DMS 273 treated with DMSO at 0.1 percent for 48 hours (cell line): Measurements from ENCODE around the gene NIPBL.
A peak's percentile ranks its signal among the peaks of the same experiment; 100 is the strongest.
"Not testable (repeated sequence)": the region's sequence is repeated elsewhere in the genome, so short reads cannot be mapped to it uniquely, and the experiment has no call there.

Source experiments
- DNase-seq: peaks from one replicate; lab custom pipeline; 2025; lab: John Stamatoyannopoulos, UW

The NIPBL gene

DNA sequence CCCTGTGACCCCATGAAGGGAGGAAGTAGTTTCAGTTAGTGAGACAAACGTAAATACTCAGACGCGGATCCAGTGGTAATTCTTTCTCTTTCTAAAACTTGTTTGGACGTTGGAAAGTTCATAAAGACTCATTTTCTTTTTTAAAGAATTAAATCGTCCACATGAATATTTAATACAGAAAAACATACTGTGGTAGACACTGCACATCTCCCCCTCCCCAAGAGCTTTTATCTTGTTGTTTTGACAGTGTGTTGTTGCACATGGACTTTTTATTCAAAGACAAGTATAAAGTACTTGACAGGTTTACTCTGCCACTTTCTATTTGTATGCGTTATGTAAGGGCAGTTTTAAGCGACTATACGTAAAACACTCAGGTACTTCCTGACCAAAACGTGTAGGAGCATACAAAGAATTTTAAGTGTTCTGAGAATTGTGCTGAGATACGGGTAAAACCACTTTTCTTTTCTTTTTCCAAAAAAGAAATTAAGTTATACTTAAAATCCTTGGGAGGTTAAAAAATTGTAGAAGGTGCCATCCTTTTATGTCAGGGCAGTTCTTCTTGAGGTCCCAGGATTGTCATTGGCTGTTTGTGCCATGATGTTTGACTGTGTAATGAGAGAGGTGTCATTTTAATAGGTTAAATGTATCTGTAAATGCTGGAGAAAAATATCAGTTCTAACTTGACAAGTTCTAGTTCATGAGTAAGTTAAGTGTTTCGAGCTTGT lies 1.3 kb downstream of the NIPBL start:
- peak; percentile 41 for DNase-seq

DNA sequence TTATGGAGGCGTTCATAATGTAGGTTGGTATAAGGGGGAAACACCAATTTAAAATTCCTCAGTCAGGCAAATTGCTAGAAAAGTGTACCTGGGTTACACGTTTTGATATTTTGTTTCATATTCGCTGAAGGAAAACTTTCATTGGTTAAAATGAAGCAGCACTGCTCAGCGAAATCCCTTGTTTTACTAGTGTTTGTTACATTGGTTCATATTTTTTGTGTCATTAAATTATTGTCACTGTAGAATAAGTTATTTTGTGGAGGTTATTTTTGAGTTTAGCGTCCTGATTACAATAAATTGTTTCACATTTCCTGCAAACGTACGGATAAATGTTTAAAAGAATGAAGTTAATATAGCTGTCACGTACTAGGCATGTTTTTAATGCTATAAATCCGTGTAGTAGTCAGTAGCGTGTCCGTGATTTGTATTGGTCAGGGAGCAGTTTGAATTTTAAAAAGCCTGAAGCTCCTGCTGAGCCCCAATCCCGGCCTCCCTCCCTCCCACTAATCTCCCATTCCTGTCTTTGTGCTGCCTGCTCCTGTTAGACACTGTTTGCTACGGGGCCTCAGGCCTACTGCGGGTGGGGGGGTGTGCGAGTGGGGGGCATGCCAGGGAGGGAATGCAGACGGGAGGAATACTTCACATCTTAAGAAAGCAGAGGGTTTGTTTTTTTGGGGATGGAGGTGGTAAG lies 2.0 kb downstream of the NIPBL start:
- peak; percentile 64 for DNase-seq

DNA sequence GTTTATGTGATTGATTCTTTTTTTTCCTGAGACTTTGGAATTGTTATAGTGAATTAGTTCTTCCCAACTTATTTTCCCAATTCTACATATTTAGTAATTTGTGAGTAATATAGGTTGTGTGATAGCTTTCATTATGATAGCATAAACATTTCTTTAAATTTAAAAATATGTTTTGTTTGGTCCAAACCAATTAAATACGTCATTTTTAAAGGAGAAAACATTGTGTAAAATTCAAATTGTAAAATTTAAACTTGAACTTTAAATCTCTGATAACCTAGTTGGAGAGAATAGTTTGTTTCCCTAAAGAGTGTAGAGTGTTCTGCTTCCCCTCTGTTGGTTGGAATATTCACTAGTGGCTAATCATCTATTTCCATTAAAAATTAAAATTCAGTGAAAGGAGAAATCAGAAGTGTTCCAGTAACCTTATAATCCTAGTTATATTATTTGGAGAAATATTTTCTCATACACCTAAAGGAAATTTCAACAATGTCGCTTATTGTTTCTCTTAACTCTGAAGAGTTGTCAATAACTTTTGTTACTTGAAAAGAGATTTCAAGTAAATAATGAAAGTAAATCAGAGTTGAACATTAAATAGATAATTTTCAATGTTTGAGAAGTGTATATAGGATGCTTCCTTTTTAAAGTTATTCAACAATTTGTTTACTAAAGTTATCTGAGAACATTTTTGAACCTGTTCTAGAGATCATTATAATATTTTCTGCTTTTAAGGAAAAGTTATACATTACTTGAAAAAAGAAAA lies 2.9 kb downstream of the NIPBL start:
- no peak for DNase-seq

DNA sequence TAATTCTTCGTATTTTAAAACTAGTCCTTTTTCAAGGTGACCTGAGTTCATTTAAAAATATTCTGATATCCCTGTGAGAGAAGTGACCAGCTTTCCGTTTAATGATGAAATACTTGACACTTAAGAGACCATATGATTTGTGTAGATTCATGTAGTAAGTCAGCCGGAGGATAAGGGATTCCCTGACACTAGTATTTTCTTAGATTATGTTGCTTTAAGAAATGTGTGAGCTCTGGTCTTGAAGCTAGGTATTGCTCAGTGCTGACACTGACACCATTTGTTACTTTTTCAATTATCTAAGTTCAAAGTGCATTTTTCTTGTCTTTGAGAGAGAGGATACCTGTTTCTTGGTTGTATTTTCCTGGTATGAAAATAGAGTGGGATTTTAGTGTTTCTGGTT lies 4.2 kb downstream of the NIPBL start:
- DNase-seq = no peak

DNA sequence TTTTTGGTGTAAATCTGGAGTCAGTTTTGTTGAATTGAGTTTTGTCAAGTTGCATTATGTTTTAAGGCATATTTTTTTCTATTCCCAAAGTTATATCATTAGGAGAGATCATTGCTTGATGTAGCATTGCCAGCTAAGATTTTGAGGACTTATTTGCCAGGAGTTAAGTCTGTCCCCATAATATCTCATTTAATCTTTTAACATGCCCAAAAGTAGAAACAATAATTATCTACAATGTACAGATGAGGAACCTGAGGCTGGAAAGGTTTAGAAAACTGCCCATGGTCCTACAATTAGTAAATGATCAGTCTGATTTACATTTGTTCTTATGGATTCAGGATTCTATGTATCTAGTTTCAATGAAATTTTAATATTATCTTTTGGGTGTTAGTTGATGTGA lies 4.7 kb downstream of the NIPBL start:
- no peak for DNase-seq

DNA sequence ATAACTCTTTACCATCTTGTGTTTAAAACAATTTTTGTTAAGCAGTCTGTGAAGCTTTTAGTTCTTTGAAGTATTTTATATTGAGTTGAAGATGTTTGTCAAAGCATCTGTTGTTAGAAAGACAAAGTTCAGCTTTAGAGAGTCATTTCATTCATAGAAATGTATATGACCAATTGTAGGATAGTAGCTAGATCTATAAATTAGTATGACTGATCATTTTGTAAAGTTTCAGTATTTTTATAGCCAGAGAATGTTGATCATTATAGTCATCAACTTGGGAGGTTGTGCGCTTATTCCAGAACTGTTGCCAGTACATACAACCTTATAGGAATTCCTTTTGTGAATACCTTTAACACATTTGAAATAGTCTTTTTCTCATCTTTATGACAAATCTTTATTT lies 5.2 kb downstream of the NIPBL start:
- DNase-seq = no peak

DNA sequence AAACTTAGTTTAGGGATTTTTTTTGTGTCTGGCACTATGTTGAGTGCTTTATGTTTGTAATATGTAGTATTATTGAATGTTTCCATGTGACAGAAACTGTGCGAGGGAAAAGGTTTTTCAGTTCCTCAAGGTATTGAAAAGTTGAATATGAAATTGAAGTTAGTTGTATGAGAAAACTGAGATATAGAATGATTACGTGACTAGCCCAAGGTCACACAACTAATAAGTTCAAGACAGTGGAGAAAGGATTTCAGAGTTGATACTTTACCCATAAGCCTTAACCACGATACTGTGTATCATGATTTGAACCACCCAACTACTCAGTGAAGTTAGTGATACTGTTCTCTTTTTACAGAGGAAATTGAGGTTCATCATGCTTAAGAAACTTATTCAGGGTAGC lies 5.7 kb downstream of the NIPBL start:
- DNase-seq = no peak

DNA sequence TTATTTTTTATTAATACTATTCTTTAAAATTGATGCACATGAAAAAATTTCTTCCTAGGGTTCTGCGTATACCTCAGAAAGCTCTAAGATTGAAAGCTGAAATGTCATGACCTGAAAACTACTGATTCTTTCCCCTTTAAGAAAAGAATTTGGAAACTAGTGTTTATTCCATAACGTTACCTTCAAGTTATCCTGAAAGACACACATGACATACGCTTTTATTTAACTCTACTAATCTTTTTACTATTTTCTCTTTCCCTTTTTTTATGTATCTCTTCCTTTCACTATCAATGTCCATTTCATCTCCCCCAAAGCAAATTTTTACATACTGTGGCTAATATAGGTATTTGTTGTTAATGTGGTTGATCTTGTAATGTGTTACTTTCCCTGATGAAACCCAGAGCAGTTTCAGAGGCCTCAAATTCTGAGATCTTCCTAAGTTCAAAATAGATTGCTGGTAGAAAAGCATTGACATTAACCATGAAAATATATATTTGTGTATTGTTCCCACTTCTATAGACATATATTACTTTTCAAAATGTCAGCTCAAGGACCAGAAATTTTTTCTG lies 7.4 kb downstream of the NIPBL start:
- no peak for DNase-seq

DNA sequence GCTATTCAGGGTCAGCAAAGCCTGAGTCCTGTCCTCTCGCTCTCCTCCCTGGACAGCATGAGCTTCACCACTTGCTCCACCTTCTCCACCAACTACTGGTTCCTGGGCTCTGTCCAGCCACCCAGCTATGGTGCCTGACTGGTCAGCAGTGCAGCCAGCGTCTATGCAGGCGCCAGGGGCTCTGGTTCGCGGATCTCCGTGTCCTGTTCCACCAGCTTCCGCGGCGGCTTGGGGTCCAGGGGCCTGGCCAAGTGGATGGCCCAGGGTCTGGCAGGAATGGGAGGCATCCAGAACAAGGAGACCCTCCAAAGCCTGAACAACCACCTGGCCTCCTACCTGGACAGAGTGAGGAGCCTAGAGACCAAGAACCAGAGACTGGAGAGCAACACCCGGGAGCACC lies 8.6 kb downstream of the NIPBL start:
- DNase-seq = no peak

DNA sequence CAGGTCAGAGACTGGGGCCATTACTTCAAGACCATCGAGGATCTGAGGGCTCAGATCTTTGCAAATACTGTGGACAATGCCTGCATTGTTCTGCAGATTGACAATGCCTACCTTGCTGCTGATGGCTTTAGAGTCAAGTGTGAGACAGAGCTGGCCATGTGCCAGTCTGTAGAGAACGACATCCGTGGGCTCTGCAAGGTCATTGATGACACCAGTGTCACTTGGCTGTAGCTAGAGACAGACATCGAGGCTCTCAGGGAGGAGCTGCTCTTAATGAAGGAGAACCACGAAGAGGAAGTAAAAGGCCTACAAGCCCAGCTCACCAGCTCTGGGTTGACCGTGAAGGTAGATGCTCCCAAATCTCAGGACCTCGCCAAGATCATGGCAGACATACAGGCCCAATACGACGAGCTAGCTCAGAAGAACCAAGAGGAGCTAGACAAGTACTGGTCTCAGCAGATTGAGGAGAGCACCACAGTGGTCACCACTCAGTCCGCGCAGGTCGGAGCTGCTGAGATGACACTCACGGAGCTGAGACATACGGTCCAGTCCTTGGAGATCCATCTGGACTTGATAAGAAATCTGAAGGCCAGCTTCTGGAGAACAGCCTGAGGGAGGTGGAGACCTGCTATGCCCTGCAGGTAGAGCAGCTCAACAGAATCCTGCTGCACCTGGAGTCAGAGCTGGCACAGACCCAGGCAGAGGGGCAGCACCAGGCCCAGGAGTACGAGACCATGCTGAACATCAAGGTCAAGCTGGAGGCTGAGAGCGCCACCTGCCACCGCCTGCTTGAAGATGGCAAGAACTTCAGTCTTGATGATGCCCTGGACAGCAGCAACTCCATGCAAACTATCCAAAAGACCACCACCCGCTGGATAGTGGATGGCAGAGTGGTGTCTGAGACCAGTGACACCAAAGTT lies 9.3 kb downstream of the NIPBL start:
- no peak for DNase-seq

DNA sequence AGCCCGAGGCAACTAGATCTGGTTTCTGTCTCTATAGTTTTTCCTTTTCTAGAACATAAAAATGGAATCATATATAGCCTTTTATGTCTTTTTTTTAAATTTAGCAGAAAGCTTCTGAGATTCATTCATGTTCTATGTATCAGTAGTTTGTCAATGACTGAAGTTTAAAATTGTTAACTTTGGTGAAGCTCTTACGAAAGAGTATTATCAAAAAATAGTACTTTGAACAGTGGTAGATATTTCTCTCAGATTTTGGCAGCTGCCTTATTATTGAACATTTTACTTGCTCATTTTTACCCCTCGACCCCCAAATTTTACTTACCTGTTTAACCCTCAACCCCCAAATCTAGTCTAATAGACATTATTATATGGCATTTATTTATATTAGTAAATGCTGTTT lies 10.2 kb downstream of the NIPBL start:
- no peak for DNase-seq

DNA sequence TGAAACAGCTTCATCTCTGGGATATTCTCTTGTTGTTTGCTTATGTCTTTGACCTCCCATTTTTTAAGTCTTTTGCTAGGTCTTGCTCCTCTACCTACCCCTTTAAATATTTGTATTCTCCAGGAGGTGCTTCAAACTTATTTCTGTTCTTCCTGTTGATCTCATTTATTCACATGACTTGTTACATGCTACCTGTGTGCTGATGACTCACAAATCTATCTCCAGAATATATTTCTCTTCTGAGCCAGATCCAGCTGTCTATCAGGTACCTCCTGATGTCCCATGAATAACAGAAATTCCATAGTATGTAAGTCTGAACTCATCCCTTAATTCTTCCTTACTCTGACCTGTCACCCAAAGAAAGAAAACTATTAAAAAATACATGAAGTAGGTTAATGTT lies 11.0 kb downstream of the NIPBL start:
- no peak for DNase-seq

DNA sequence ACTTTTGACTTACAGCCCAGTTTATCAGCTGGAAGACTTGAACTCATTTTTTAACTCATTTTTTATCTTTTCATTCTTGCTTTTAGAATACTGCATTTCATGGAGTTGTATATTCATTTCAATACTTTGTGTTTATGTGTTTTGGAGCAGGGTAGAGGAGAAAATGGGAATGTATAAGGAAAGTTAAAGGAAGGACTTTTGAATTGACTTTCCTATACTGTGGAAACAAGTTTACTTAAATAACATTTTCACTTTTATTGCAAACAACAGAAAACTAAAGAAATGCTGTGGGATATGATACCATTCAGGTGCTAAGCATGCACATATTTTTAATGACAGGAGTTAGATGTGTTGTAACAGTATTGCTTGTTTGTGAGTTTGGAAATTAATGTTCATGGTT lies 11.7 kb downstream of the NIPBL start:
- no peak for DNase-seq

DNA sequence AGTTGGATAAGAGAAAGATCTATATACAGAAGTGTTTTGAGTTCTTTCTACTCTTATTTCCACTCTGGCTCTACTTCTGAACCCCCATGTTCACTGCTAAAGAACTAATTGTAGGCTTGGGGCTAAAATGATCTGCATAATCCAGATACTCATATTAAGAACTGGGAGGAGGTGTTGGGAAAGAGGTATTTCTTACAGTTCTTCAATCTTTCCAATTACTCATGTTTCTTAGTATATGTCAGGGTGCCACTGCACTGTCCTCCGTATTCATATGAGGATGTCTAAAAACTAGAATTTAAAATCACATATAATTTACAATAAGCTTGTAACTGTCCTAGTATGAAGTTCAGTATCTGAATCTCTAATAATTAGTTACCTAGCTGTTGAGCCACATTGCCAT lies 12.7 kb downstream of the NIPBL start:
- DNase-seq = no peak

DNA sequence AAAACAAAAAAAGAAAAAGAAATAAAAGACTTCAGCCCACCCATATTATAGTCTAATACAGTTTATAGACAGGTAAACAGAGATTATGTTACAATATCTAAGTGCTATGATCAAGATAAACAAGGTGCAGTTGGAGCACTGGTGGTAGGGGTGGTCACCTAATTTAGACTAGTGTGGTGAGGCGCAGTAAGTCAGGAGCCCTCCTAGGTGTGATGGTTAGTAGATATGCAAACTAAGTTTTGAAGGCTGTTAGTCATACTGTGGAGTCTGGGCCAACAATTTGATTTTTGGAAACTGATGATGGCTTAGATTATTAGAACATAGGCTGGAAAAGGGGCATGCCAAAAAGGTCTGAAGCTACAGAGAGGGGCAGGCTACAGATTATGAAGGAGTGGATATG lies 14.7 kb downstream of the NIPBL start:
- DNase-seq = no peak

DNA sequence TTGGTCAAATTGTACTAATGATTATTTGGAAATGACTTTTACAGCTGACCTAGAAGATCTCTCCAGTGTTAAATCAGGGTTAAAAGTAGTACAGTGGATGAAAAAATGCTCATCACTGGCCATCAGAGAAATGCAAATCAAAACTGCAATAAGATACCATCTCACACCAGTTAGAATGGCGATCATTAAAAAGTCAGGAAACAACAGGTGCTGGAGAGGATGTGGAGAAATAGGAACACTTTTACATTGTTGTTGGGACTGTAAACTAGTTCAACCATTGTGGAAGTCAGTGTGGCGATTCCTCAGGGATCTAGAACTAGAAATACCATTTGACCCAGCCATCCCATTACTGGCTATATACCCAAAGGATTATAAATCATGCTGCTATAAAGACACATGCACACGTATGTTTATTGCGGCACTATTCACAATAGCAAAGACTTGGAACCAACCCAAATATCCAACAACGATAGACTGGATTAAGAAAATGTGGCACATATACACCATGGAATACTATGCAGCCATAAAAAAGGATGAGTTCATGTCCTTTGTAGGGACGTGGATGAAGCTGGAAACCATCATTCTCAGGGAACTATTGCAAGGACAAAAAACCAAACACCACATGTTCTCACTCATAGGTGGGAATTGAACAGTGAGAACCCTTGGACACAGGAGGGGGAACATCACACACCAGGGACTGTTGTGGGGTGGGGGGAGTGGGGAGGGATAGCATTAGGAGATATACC lies 15.7 kb downstream of the NIPBL start:
- DNase-seq = not testable (repeated sequence)

DNA sequence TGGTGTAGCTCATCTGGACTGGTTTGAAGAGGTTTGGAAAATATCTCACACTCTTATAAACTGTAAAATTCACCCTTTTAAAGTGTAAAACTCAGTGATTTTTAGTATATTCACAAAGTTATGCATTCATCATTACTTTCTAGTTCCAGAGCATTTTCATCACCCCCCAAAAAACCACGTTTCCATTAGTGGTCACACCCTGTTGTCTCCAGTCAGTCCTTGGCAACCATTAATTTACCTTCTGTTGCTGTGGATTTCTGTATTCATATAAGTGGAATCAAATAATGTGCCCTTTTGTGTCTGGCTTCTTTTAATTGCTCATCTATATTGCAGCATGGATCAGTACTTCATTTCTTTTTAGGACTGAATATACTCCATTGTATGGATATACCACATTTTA lies 18.4 kb downstream of the NIPBL start:
- DNase-seq = no peak

DNA sequence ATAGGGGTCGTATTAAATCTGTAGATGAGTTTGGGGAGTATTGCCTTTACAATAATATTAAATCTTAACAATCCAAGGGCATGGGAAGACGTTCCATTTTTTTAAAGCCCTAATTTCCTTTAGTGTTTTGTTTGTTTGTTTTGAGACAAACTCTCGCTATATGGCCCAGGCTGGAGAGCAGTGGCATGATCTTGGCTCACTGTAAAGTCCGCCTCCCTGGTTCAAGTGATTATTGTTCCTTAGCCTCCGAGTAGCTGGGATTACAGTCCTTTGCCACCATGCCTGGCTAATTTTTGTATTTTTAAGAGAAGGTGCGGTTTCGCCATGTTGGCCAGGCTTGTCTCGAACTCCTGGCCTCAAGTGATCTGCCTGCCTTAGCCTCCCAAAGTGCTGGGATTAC lies 19.9 kb downstream of the NIPBL start:
- no peak for DNase-seq

DNA sequence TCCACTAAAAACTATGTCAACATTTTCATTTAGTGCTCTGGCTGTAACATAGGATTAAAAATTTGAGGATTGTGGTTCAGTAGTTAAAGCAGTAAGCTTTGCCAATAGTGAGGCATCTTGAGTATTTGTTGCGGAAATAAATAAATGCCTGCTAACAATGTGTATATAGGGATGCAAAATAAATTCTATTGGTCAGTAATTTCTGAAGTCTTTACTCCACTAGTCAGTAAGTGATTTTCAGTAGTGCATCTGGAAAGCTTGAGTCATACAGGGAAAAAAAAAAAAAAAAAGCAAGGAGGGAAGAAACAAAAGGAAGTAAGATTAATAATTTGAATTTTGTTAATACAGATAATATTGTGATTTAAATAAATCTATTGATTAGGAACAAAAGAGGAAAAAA lies 21.0 kb downstream of the NIPBL start:
- DNase-seq = no peak

DNA sequence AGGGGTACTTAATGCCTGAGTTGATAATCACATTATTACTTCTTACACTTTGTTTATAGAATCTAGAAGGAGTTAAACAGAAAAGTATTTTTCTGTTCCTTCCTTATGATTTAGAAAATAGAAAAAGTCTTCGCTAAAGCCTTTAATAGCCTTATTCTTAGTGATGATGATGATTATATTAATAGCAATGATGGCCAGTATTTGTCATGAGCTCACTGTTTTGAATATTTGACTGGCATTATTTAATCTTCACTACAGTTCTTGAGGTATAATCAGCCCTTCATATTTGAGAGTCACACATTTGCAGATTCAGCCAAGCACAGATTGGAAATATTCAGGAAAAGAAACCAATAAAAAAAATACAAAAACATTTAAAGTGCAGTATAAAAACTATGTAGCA lies 23.3 kb downstream of the NIPBL start:
- DNase-seq = no peak

DNA sequence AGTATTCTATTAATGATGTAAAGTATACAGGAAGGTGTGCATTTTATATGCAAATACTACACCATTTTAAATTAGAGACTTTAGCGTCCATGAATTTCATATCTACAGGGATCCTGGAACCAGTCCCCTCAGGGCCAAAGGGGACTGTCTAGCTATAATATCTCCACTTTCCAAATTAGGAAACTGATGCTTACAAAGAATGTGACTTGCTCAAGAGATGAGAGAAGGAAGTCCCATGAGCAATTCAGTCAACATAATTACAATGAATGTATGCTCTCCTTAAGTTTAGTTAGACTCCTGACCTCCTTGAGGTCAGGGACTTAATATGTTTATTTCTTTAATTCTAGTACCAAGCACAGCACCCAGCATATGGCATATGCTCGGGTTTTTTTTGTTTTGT lies 23.7 kb downstream of the NIPBL start:
- no peak for DNase-seq
